ENCODE measurements around the gene SKOR1.
A peak's percentile ranks its signal among the peaks of the same experiment; 100 is the strongest.

The SKOR1 gene

GRCh38 chr15:67853454-67853853 is 28.1 kb downstream of the SKOR1 start:
- DNase-seq (ENCODE audit: low read depth) = no peak

- DNase-seq (ENCODE audit: low read depth) = no peak
These were observed 29.0 kb downstream of the SKOR1 start for GRCh38 chr15:67854358-67854757.

- no peak for DNase-seq (ENCODE audit: low read depth)
These were observed 30.5 kb downstream of the SKOR1 start for GRCh38 chr15:67855842-67856241.

- DNase-seq (ENCODE audit: low read depth) = no peak
These were observed 31.9 kb downstream of the SKOR1 start for GRCh38 chr15:67857220-67857619.

GRCh38 chr15:67859331-67859946 is 34.1 kb downstream of the SKOR1 start:
- no peak for DNase-seq (ENCODE audit: low read depth)

- no peak for DNase-seq (ENCODE audit: low read depth)
These were observed 36.7 kb downstream of the SKOR1 start for GRCh38 chr15:67861983-67862382.

GRCh38 chr15:67862750-67863441 is 37.6 kb downstream of the SKOR1 start:
- DNase-seq (ENCODE audit: low read depth) = no peak

- peak; percentile 55 for DNase-seq (ENCODE audit: low read depth)
These were observed 38.2 kb downstream of the SKOR1 start for GRCh38 chr15:67863442-67863987.

GRCh38 chr15:67865331-67865730 is 40.0 kb downstream of the SKOR1 start:
- no peak for DNase-seq (ENCODE audit: low read depth)

GRCh38 chr15:67865766-67866165 is 40.5 kb downstream of the SKOR1 start:
- no peak for DNase-seq (ENCODE audit: low read depth)

- DNase-seq (ENCODE audit: low read depth) = no peak
These were observed 44.4 kb downstream of the SKOR1 start for GRCh38 chr15:67869701-67870100.

- no peak for DNase-seq (ENCODE audit: low read depth)
These were observed 45.6 kb downstream of the SKOR1 start for GRCh38 chr15:67870868-67871408.

- DNase-seq (ENCODE audit: low read depth) = no peak
These were observed 48.5 kb downstream of the SKOR1 start for GRCh38 chr15:67873777-67874176.

- DNase-seq (ENCODE audit: low read depth) = no peak
These were observed 53.5 kb downstream of the SKOR1 start for GRCh38 chr15:67878712-67879206.

- DNase-seq (ENCODE audit: low read depth) = no peak
These were observed 54.3 kb downstream of the SKOR1 start for GRCh38 chr15:67879440-67880129.

GRCh38 chr15:67880651-67881182 is 55.4 kb downstream of the SKOR1 start:
- no peak for DNase-seq (ENCODE audit: low read depth)

- DNase-seq (ENCODE audit: low read depth) = no peak
These were observed 57.4 kb downstream of the SKOR1 start for GRCh38 chr15:67882487-67883233.

GRCh38 chr15:67883234-67883773 is 58.0 kb downstream of the SKOR1 start:
- DNase-seq (ENCODE audit: low read depth) = no peak

- no peak for DNase-seq (ENCODE audit: low read depth)
These were observed 58.7 kb downstream of the SKOR1 start for GRCh38 chr15:67884009-67884408.
